ENCODE data around the gene CST9L.

GRCh38 chr20:23604306-23604705, 36.0 kb upstream of the CST9L start:
- no peak for TF ChIP-seq ZNF274 (IDR thresholded peaks at IDR 0.05; ENCODE audit: low read depth, low read length)
- TF ChIP-seq, protein P1, sequence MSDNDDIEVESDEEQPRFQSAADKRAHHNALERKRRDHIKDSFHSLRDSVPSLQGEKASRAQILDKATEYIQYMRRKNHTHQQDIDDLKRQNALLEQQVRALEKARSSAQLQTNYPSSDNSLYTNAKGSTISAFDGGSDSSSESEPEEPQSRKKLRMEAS (IDR thresholded peaks at IDR 0.05) = no peak
